Liver (tissue), 9 donors: ENCODE results near the gene CHRNA9. TPM values are rescaled to one million over a fixed set of nuclear protein-coding genes. Genes with fewer than 3 reads are reported as not detected.

Source experiments
- DNase-seq: peaks from one replicate; pipeline ENCODE4 v3.0.0-alpha.2; 2017; ENCODE audit warnings: low spot score
- H3K27ac ChIP-seq, 2 donors: one replicate each; pipeline ENCODE4 v1.7.0; 2013; ENCODE audit warnings: inconsistent platforms in 2 of 2, low read length in 2 of 2, control low read depth in 1 of 2, low read depth in 1 of 2, mild to moderate bottlenecking in 1 of 2
- H3K27me3 ChIP-seq, 4 donors: one replicate each; pipeline versions ENCODE4 v1.6.1 to v1.7.0; 2013; ENCODE audit warnings: low read length in 3 of 4, inconsistent platforms in 1 of 4, mild to moderate bottlenecking in 1 of 4, moderate library complexity in 1 of 4; ENCODE audit not compliant: control insufficient read depth in 4 of 4, insufficient read depth in 4 of 4
- H3K36me3 ChIP-seq, 4 donors: one replicate each; pipeline versions ENCODE4 v1.6.1 to v1.7.0; 2013; ENCODE audit warnings: low read length in 3 of 4, mild to moderate bottlenecking in 3 of 4, low read depth in 1 of 4, moderate library complexity in 1 of 4; ENCODE audit not compliant: control insufficient read depth in 4 of 4, insufficient read depth in 3 of 4
- H3K4me1 ChIP-seq, 4 donors: one replicate each; pipeline versions ENCODE4 v1.6.1 to v1.7.0; 2013; ENCODE audit warnings: low read length in 3 of 4, mild to moderate bottlenecking in 3 of 4, moderate library complexity in 1 of 4; ENCODE audit not compliant: control insufficient read depth in 4 of 4, insufficient read depth in 4 of 4
- H3K4me3 ChIP-seq, 3 donors: one replicate each; pipeline versions ENCODE4 v1.6.1 to v1.7.0; 2013; ENCODE audit warnings: low read length in 3 of 3, control low read depth in 1 of 3, low read depth in 1 of 3, mild to moderate bottlenecking in 1 of 3
- H3K9ac ChIP-seq, 2 donors: one replicate each; pipeline ENCODE4 v1.7.0; 2013; ENCODE audit warnings: low read length in 2 of 2, mild to moderate bottlenecking in 2 of 2, moderate library complexity in 2 of 2, control low read depth in 1 of 2, low read depth in 1 of 2
- H3K9me3 ChIP-seq, 4 donors: one replicate each; pipeline versions ENCODE4 v1.6.1 to v1.7.0; 2013; ENCODE audit warnings: low read length in 3 of 4; ENCODE audit not compliant: control insufficient read depth in 4 of 4
- CTCF ChIP-seq: fragments of 150-350 bp; IDR thresholded peaks from 2 replicates; pipeline ENCODE4 v1.5.1; 2017; ENCODE audit warnings: improper control_type of control experiment, low read depth, low read length; ENCODE audit not compliant: missing input control
- EGR1 ChIP-seq, 2 donors: IDR thresholded peaks; 2 replicates each; pipeline ENCODE4 v1.6.1; 2016 to 2018; ENCODE audit warnings: antibody characterized with exemption in 2 of 2, low read depth in 2 of 2
- FOXA1 ChIP-seq: IDR thresholded peaks from 2 replicates; pipeline ENCODE4 v1.6.1; 2016; ENCODE audit warnings: antibody characterized with exemption
- FOXA2 ChIP-seq: IDR thresholded peaks from 2 replicates; pipeline ENCODE4 v1.6.1; 2016; ENCODE audit warnings: antibody characterized with exemption
- GABPA ChIP-seq, 2 donors: IDR thresholded peaks in 1 of 2; conservative IDR thresholded peaks in 1 of 2; 2 replicates each; pipeline ENCODE4 v1.6.1; 2016; ENCODE audit warnings: antibody characterized with exemption in 2 of 2, mild to moderate bottlenecking in 1 of 2, moderate library complexity in 1 of 2
- HNF4A ChIP-seq, 2 donors: conservative IDR thresholded peaks; 2 replicates each; pipeline ENCODE4 v1.6.1; 2016; ENCODE audit warnings: antibody characterized with exemption in 2 of 2, mild to moderate bottlenecking in 2 of 2
- HNF4G ChIP-seq: IDR thresholded peaks from 2 replicates; pipeline ENCODE4 v1.6.1; 2016; ENCODE audit warnings: antibody characterized with exemption
- NR2F2 ChIP-seq: IDR thresholded peaks from 2 replicates; pipeline ENCODE4 v1.6.1; 2016; ENCODE audit warnings: antibody characterized with exemption
- RAD21 ChIP-seq, 2 donors: IDR thresholded peaks; 2 replicates each; pipeline ENCODE4 v1.6.1; 2016; ENCODE audit warnings: antibody characterized with exemption in 2 of 2, mild to moderate bottlenecking in 2 of 2
- REST ChIP-seq: IDR thresholded peaks from 2 replicates; pipeline ENCODE4 v1.6.1; 2016; ENCODE audit warnings: antibody characterized with exemption, mild to moderate bottlenecking
- RXRA ChIP-seq, 2 donors: IDR thresholded peaks; 2 replicates each; pipeline ENCODE4 v1.6.1; 2017 to 2018; ENCODE audit warnings: antibody characterized with exemption in 2 of 2, mild to moderate bottlenecking in 1 of 2
- SP1 ChIP-seq: IDR thresholded peaks from 2 replicates; pipeline ENCODE4 v1.6.1; 2018; ENCODE audit warnings: antibody characterized with exemption, mild to moderate bottlenecking
- TAF1 ChIP-seq: conservative IDR thresholded peaks from 2 replicates; pipeline ENCODE4 v1.6.1; 2016; ENCODE audit warnings: antibody characterized with exemption, mild to moderate bottlenecking
- YY1 ChIP-seq: IDR thresholded peaks from 2 replicates; pipeline ENCODE4 v1.6.1; 2016; ENCODE audit warnings: antibody characterized with exemption, mild to moderate bottlenecking
- WGBS: extraction: QIAGEN DNeasy Blood & Tissue Kit; methylation state at CpG from one replicate; pipeline ENCODE4 v1.1.7; 2013; 5-methylcytosine and 5-hydroxymethylcytosine counted together
- polyA plus RNA-seq, 2 donors: library from polyadenylated mRNA; stranded (reverse) in 1 of 2; unstranded in 1 of 2; fragments of 200-250 nt in 1 of 2; fragments of >200 nt in 1 of 2; fragmentation: Nextera tagmentation in 1 of 2; extraction: Ambion mirVana in 1 of 2; gene quantifications; one replicate each; pipeline versions ENCODE4 v1.2.1 to v1.2.3, GENCODE V29; 2013 to 2015
- total RNA-seq, 2 donors: library from RNA; depleted of rRNA; stranded (reverse); fragments of >200 nt; gene quantifications; one replicate each; pipeline ENCODE4 v1.2.3, GENCODE V29; 2014
- TF ChIP-seq, protein P1 (sequence below): IDR thresholded peaks from 2 replicates; pipeline ENCODE4 v1.6.1; 2016; ENCODE audit warnings: antibody characterized with exemption
- TF ChIP-seq, protein P2 (sequence below): IDR thresholded peaks from 2 replicates; pipeline ENCODE4 v1.6.1; 2016; ENCODE audit warnings: antibody characterized with exemption
- donor health status: healthy.
- donor health status: healthy.
- donor health status: healthy.
- donor health status: healthy.
- donor health status: healthy.

CHRNA9 gene
- total and polyA plus RNA-seq, 4 donors = not detected

DNA sequence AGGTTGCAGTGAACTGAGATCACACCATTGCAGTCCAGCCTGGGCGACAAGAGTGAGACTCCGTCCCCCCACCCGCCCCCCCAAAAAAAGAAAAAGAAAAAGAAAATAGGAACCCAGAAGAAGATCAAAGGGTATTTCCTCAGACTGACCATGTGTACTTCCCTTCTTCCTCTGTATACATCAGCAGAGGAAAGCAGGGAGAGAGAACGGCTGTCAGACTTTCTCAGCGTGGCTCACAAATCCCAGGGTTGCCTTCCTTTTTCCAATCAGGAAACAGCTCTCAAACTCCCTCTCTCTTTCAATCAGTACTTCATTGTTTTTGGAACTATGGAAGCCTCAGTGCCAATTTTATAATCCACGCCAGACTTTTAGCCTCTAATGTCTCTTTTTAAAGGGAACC, 59.1 kb downstream of the CHRNA9 start:
- H3K9me3 ChIP-seq = no peaks in the 10 kb centered on the region
- no peaks in the 10 kb centered on the region for H3K27me3 ChIP-seq
- 76% methylated on average over 6 of the region's 6 CpGs for WGBS
- H3K27ac ChIP-seq = no peak overlapping the region
- H3K4me1 ChIP-seq = peaks cover 2 to 15% (median 12%) of the 10 kb centered on the region in 4 donors
- no peak for DNase-seq
- H3K4me3 ChIP-seq = no peak overlapping the region
- TF ChIP-seq REST = no peak
- no peak for TF ChIP-seq CTCF
- TF ChIP-seq SP1 = no peak
- no peak for TF ChIP-seq FOXA1
- TF ChIP-seq RAD21 (IDR thresholded peaks at IDR 0.05) = no peak
- no peak for TF ChIP-seq EGR1 (IDR thresholded peaks at IDR 0.05; ENCODE audit: low read depth in 2 of 2)
- no peak for TF ChIP-seq NR2F2
- TF ChIP-seq, protein P1, sequence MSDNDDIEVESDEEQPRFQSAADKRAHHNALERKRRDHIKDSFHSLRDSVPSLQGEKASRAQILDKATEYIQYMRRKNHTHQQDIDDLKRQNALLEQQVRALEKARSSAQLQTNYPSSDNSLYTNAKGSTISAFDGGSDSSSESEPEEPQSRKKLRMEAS = no peak
- TF ChIP-seq, protein P2, sequence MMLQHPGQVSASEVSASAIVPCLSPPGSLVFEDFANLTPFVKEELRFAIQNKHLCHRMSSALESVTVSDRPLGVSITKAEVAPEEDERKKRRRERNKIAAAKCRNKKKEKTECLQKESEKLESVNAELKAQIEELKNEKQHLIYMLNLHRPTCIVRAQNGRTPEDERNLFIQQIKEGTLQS = no peak
- TF ChIP-seq RXRA (IDR thresholded peaks at IDR 0.05) = no peak
- TF ChIP-seq GABPA (IDR thresholded peaks at IDR 0.05 in 1 of 2, conservative IDR thresholded peaks at IDR 0.05 in 1 of 2) = no peak
- TF ChIP-seq TAF1 = no peak
- no peak for TF ChIP-seq YY1
- no peak for TF ChIP-seq HNF4G
- TF ChIP-seq FOXA2 = no peak
- no peaks in the 10 kb centered on the region for H3K36me3 ChIP-seq
- no peak overlapping the region for H3K9ac ChIP-seq

DNA sequence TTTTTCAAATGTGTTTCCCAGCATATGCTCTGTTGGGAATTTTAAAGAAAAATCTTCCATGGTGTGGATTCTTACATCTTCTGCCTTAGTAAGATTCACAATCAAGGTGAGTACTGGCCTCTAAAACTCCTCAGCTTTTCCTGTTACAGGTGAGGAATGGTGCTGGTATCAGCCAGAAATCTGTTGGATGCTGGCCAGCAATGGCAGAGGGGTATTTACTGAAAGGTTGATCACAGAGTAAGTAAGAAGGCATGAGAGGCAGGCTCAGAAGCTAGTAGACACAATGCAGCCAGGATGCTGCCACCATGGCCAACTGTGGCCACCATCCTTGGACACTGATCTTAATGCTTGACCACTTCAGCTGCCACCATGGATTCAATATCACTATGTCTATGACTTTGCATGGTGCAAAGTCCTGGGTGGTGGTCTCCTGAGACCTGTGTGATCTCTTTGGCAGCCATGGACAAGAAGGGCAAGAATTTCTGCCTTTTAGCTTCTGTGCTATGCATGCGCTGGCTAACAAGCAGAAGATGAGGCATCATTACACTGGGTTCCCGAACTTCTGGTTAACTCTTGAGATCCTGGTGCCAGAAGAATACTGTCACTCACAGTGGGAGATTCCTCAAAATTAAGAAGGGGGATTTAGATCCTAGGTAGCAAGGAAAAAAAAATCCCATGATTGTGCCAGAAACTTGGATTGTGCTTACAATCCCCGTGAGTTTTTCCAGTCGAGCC, 60.2 kb downstream of the CHRNA9 start:
- Histone ChIP-seq H3K27ac (no peak overlapping the region), H3K4me3 (no peak overlapping the region), H3K27me3 (no peaks in the 10 kb centered on the region), H3K36me3 (no peaks in the 10 kb centered on the region), H3K4me1 (peaks cover 2 to 15% (median 12%) of the 10 kb centered on the region in 4 donors), H3K9me3 (no peaks in the 10 kb centered on the region), H3K9ac (no peak overlapping the region)
- DNase-seq = no peak
- TF ChIP-seq HNF4G (no peak), GABPA (IDR thresholded peaks at IDR 0.05 in 1 of 2, conservative IDR thresholded peaks at IDR 0.05 in 1 of 2) (no peak), TAF1 (no peak), HNF4A (conservative IDR thresholded peaks at IDR 0.05) (no peak), CTCF (no peak), REST (no peak), YY1 (no peak), RXRA (IDR thresholded peaks at IDR 0.05) (no peak), FOXA1 (no peak), NR2F2 (no peak), EGR1 (IDR thresholded peaks at IDR 0.05; ENCODE audit: low read depth in 2 of 2) (no peak)
- TF ChIP-seq, protein P2 = no peak
- 31% methylated on average over 4 of the region's 4 CpGs for WGBS
